ENCODE data around the gene SPPL2A. TPM values are rescaled to one million over a fixed set of nuclear protein-coding genes. Genes with fewer than 3 reads are reported as not detected.

SPPL2A gene
- total RNA-seq, 1 experiment from 2014 or later = 64.4 TPM

DNA sequence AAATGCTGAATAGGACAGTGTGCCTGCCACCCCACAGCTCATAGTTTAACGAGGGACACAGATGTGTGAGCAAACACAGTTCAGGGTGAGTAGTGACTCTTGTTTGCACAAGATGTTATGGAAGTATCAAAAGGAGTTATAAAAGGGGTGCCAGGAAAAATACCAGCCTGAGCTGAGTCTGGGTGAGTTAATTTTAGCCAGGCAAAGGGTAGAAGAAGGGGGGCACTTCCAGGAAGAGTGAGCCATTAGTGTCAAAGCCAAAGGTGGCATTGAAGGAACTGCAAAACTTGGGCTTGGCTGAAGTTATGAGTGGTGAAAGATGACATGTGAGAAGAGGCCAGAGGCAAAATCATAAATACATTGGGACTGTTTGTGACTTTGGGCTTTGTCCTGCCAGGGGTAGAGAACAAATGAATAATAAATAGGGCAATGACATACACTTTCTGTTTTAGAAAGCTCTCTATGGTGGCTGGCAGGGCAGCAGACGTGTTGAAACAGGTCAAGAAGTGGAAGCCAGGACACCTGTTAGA, 1.9 kb upstream of the SPPL2A start:
- no peak overlapping the region for H3K14ac ChIP-seq (ENCODE audit: insufficient read depth, low read length)

More for the DNA sequence above, 1.9 kb upstream of the SPPL2A start:
- Histone ChIP-seq H2BK15ac (ENCODE audit: low read depth, low read length) (no peak overlapping the region), H2BK20ac (ENCODE audit: low read depth, low read length, poor library complexity, severe bottlenecking) (no peak overlapping the region), H3K4me2 (ENCODE audit: insufficient read depth, insufficient read length, low read length) (no peak overlapping the region), H3K9me3 (ENCODE audit: control insufficient read depth, low read depth, low read length) (no peaks in the 10 kb centered on the region), H3K27ac (ENCODE audit: insufficient read length, low read depth, low read length) (no peak overlapping the region), H4K91ac (ENCODE audit: insufficient read length, low read depth, low read length) (no peak overlapping the region), H3K79me1 (ENCODE audit: insufficient read depth, low read depth, low read length, poor library complexity, severe bottlenecking) (no peaks in the 10 kb centered on the region), H3K23me2 (ENCODE audit: insufficient read length, low read depth, low read length, poor library complexity, severe bottlenecking) (peaks cover 7% of the 10 kb centered on the region), H3K56ac (ENCODE audit: insufficient read length, low read depth, low read length) (no peak overlapping the region), H3T11ph (ENCODE audit: low read length) (no peak overlapping the region), H2BK120ac (ENCODE audit: low read depth, low read length, poor library complexity, severe bottlenecking) (no peak overlapping the region), H3K4ac (ENCODE audit: low read depth, low read length) (no peak overlapping the region), H2AK5ac (ENCODE audit: insufficient read length, low read length) (no peak overlapping the region), H2BK12ac (ENCODE audit: insufficient read length, low read depth, low read length) (no peak overlapping the region), H4K20me1 (ENCODE audit: control insufficient read depth, insufficient read depth, insufficient read length) (no peaks in the 10 kb centered on the region), H2AFZ (ENCODE audit: low read length) (no peak overlapping the region), H3K79me2 (ENCODE audit: insufficient read depth, low read length) (peaks cover 3% of the 10 kb centered on the region; the same call in 1 of the 2 replicates), H4K8ac (replicated peaks; ENCODE audit: insufficient read length, low read depth, low read length) (no peak overlapping the region), H3K4me1 (ENCODE audit: insufficient read depth, low read length) (no peaks in the 10 kb centered on the region), H3K18ac (ENCODE audit: insufficient read length, low read depth, low read length) (no peak overlapping the region), H3K27me3 (ENCODE audit: insufficient read depth, low read length) (no peaks in the 10 kb centered on the region), H3K23ac (ENCODE audit: insufficient read length, low read depth, low read length) (no peak overlapping the region), H3K9ac (ENCODE audit: extremely low read depth, insufficient read length, low read length) (no peak overlapping the region), H4K5ac (ENCODE audit: insufficient read length, low read depth, low read length) (no peak overlapping the region), H2BK5ac (ENCODE audit: insufficient read length, low read length) (no peak overlapping the region)
- peaks cover 17 to 21% of the 10 kb centered on the region in 2 experiments for H3K4me1 Mint-ChIP-seq
- TF ChIP-seq, protein P1, sequence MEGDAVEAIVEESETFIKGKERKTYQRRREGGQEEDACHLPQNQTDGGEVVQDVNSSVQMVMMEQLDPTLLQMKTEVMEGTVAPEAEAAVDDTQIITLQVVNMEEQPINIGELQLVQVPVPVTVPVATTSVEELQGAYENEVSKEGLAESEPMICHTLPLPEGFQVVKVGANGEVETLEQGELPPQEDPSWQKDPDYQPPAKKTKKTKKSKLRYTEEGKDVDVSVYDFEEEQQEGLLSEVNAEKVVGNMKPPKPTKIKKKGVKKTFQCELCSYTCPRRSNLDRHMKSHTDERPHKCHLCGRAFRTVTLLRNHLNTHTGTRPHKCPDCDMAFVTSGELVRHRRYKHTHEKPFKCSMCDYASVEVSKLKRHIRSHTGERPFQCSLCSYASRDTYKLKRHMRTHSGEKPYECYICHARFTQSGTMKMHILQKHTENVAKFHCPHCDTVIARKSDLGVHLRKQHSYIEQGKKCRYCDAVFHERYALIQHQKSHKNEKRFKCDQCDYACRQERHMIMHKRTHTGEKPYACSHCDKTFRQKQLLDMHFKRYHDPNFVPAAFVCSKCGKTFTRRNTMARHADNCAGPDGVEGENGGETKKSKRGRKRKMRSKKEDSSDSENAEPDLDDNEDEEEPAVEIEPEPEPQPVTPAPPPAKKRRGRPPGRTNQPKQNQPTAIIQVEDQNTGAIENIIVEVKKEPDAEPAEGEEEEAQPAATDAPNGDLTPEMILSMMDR (conservative IDR thresholded peaks at IDR 0.05) = no peak
- peaks cover 0 to 5% (median 0%) of the 10 kb centered on the region in 3 experiments; a peak in 1 of 7 replicates for H3K36me3 Mint-ChIP-seq (ENCODE audit: insufficient read depth in 1 of 3, low read depth in 3 of 3)
- DNase-seq = no peak
- peaks cover 5% of the 10 kb centered on the region; the same call in 1 of the 2 replicates for H3K27me3 Mint-ChIP-seq (ENCODE audit: low read depth)
- WGBS (ENCODE audit: extremely low coverage, insufficient read length, low lambda C conversion rate) = no CpG with 5 or more reads among the region's 2 CpGs
- 0 out of 5 replicates have a peak overlapping the region, but pooled peaks of 1 of the 2 experiments have one; percentile 26 for H3K4me3 Mint-ChIP-seq
- no peaks in the 10 kb centered on the region for H3K9me3 Mint-ChIP-seq
- H3K27ac Mint-ChIP-seq = no peak overlapping the region
